GM19193 (cell line): Measurements from ENCODE around the gene ALPL.

Source experiments
- POLR2A ChIP-seq: IDR thresholded peaks from 4 replicates; pipeline ENCODE4 v1.6.1; 2011; ENCODE audit not compliant: insufficient read depth, insufficient read length; ENCODE audit errors: extremely low read depth

ALPL gene

GRCh38 chr1:21605964-21606705 is 96.9 kb downstream of the ALPL start:
- no peak for TF ChIP-seq POLR2A

GRCh38 chr1:21607549-21608529 is 98.6 kb downstream of the ALPL start:
- no peak for TF ChIP-seq POLR2A

- no peak for TF ChIP-seq POLR2A
Observed at GRCh38 chr1:21608798-21609197, 99.6 kb downstream of the ALPL start.

GRCh38 chr1:21610027-21610426 is 100.8 kb downstream of the ALPL start:
- TF ChIP-seq POLR2A: no peak

GRCh38 chr1:21610989-21611785 is 102.0 kb downstream of the ALPL start:
- TF ChIP-seq POLR2A: no peak

GRCh38 chr1:21612057-21612456 is 102.8 kb downstream of the ALPL start:
- TF ChIP-seq POLR2A: no peak

GRCh38 chr1:21613072-21613867 is 104.0 kb downstream of the ALPL start:
- TF ChIP-seq POLR2A: no peak

GRCh38 chr1:21614419-21615115 is 105.3 kb downstream of the ALPL start:
- TF ChIP-seq POLR2A: no peak

GRCh38 chr1:21616372-21616771 is 107.1 kb downstream of the ALPL start:
- no peak for TF ChIP-seq POLR2A

- TF ChIP-seq POLR2A: no peak
Observed at GRCh38 chr1:21617126-21617738, 108.0 kb downstream of the ALPL start.

GRCh38 chr1:21618059-21618458 is 108.8 kb downstream of the ALPL start:
- no peak for TF ChIP-seq POLR2A

GRCh38 chr1:21618561-21619374 is 109.5 kb downstream of the ALPL start:
- TF ChIP-seq POLR2A: no peak

GRCh38 chr1:21619375-21619947 is 110.2 kb downstream of the ALPL start:
- TF ChIP-seq POLR2A: no peak

GRCh38 chr1:21620011-21620410 is 110.8 kb downstream of the ALPL start:
- no peak for TF ChIP-seq POLR2A
